H7 (cell line): ENCODE data around the gene ENO1. TPM values are rescaled to one million over a fixed set of nuclear protein-coding genes. Genes with fewer than 3 reads are reported as not detected.
"Not testable (repeated sequence)": the region's sequence is repeated elsewhere in the genome, so short reads cannot be mapped to it uniquely, and the experiment has no call there.

Experiments
- DNase-seq: peaks from one replicate; pipeline ENCODE4 v3.0.0; 2012
- H3K27me3 ChIP-seq: 2 replicates; pipeline ENCODE4 v1.6.0; 2011; ENCODE audit warnings: mild to moderate bottlenecking, low read length; ENCODE audit not compliant: control insufficient read depth, insufficient read depth
- H3K36me3 ChIP-seq: replicated peaks from 2 replicates; pipeline ENCODE4 v1.5.1; 2011; ENCODE audit warnings: low read length; ENCODE audit not compliant: control insufficient read depth, insufficient read depth
- H3K4me3 ChIP-seq: 2 replicates; pipeline ENCODE4 v1.5.1; 2011; ENCODE audit warnings: low read depth, mild to moderate bottlenecking, control low read depth, low read length, moderate library complexity; ENCODE audit not compliant: insufficient read depth
- total RNA-seq: library from RNA; depleted of rRNA; stranded (reverse); fragments of >200 nt; shearing (Covaris generic); gene quantifications from 2 replicates; pipeline ENCODE4 v1.2.3, GENCODE V29; 2014

ENO1 gene
- total RNA-seq, 1 experiment from 2014 or later: 4,764 TPM

DNA sequence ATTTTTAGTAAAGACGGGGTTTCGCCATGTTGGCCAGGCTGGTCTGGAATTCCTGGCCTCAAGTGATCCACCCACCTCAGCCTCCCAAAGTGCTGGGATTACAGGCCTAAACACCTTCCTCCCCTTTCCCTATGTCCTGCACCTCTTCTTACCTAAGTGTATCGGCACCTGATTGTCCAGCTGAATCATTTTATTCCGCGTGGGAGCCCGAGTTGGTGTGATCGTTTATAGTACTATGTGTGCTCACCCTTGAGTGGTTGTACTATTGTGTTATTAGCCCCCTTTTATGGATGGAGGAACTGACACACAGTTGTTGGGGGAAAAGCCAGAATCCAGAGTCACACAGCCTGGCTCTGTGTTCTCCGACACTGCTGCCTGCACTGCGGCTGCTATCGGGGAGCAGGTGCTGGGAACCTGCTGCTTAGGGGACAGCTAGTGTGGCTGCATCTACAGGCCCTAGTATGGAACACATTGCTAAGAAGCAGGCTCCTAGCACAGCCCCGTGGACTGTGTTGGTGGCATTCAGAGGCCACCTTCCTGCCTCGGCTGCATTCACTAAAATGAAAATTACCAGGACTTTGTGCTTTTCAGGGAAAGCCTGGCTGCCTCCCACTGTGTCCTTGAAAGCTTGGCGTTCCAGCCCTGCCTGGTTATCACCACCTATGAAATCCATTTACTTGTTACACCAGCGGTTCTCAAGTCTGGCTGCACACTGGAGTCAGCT lies 21.6 kb downstream of the ENO1 start:
- no peak for DNase-seq
- H3K36me3 ChIP-seq: peaks cover 26% of the 10 kb centered on the region
- H3K4me3 ChIP-seq: no peak overlapping the region
- H3K27me3 ChIP-seq: no peaks in the 10 kb centered on the region

GRCh38 chr1:8854240-8854639 lies 24.2 kb downstream of the ENO1 start:
- peaks cover 9% of the 10 kb centered on the region for H3K36me3 ChIP-seq
- H3K27me3 ChIP-seq: no peaks in the 10 kb centered on the region
- no peak for DNase-seq
- H3K4me3 ChIP-seq: no peak overlapping the region

- no peak overlapping the region for H3K4me3 ChIP-seq
- H3K36me3 ChIP-seq: no peaks in the 10 kb centered on the region
- DNase-seq: no peak
- H3K27me3 ChIP-seq: no peaks in the 10 kb centered on the region
These were observed 27.4 kb downstream of the ENO1 start for GRCh38 chr1:8851060-8851459.

DNA sequence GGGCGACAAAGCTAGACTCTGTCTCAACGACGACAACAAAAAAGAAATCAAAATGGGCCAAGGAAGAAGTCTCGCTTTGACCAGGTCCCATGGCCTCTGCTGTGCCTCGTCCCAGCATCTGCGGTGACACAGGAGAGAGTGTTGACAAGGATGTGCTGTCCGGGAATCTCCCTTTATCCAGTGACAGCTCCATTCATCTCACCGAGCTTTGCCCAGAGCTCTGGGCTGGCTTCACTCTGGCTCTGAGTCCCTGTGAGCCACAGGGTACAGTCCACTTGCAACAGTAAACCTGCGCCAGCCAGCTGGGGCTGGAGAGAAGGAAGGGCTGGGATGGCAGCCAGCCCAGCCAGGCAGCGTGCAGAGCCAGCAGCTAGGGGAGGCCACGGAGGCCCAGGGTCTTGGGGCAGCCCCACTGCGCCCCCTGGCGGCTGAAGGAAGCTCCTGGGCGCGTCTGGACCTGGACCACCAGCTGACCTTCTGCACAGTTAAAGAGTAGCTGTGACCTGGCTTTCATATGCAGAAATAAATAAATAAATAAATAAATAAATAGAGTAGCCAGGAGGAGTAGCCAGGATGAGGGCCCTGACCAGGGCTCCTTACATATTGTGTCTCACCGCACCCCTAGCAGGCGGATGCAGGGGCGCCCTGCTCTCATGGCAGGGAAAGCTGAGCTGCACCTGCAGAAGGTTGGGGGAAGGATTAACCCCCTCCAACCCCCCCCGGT lies 29.7 kb downstream of the ENO1 start:
- Histone ChIP-seq H3K4me3 (no peak overlapping the region), H3K36me3 (no peaks in the 10 kb centered on the region), H3K27me3 (no peaks in the 10 kb centered on the region)
- DNase-seq: peak; percentile 97

DNA sequence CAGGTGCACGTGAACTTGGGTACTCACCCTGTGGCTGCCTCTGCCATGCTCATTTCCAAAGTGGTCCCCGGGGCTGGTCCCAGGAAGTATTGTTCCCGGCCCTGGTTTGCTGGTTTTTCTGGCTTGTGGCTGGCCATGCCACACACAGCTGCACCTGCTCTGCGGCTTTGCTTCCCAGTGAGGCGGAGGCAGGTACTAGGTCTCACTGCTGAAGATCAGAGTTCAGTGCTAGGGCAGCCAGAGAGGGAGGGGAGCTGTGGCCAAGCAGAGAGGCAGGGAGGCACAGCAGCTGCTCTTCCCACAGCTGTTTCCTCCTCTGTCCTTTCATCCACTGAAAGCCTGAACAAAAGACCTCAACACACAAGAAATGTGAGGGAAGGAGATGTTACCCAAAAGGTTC lies 30.5 kb downstream of the ENO1 start:
- DNase-seq: no peak
- Histone ChIP-seq H3K27me3 (no peaks in the 10 kb centered on the region), H3K4me3 (no peak overlapping the region), H3K36me3 (no peaks in the 10 kb centered on the region)

GRCh38 chr1:8846263-8846662 lies 32.2 kb downstream of the ENO1 start:
- no peaks in the 10 kb centered on the region for H3K36me3 ChIP-seq

GRCh38 chr1:8845104-8846097 lies 33.1 kb downstream of the ENO1 start:
- Histone ChIP-seq H3K27me3 (no peaks in the 10 kb centered on the region), H3K36me3 (no peaks in the 10 kb centered on the region), H3K4me3 (no peak overlapping the region)
- DNase-seq: no peak

More at GRCh38 chr1:8846263-8846662, 32.2 kb downstream of the ENO1 start:
- DNase-seq: no peak
- H3K4me3 ChIP-seq: no peak overlapping the region
- H3K27me3 ChIP-seq: no peaks in the 10 kb centered on the region

GRCh38 chr1:8844501-8845006 lies 33.9 kb downstream of the ENO1 start:
- no peaks in the 10 kb centered on the region for H3K27me3 ChIP-seq
- H3K4me3 ChIP-seq: no peak overlapping the region
- DNase-seq: no peak
- H3K36me3 ChIP-seq: no peaks in the 10 kb centered on the region

GRCh38 chr1:8841395-8841794 lies 37.1 kb downstream of the ENO1 start:
- no peak overlapping the region for H3K4me3 ChIP-seq
- no peaks in the 10 kb centered on the region for H3K36me3 ChIP-seq
- no peaks in the 10 kb centered on the region for H3K27me3 ChIP-seq
- DNase-seq: no peak

DNA sequence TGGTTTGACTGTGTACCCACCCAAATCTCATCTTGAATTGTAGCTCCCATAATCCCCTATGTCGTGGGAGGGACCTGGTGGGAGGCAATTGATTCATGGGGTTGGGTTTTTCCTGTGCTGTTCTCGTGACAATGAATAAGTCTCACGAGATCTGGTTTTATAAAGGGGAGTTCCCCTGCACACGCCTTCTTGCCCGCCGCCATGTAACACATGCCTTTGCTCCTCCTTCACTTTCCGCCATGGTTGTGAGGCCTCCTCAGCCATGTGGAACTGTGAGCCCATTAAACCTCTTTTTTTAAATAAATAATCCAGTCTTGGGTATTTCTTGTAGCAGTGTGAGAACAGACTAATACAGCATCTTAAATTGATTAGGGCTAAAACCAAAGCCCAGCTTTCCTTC lies 38.5 kb downstream of the ENO1 start:
- H3K27me3 ChIP-seq: no peaks in the 10 kb centered on the region
- H3K4me3 ChIP-seq: no peak overlapping the region
- no peaks in the 10 kb centered on the region for H3K36me3 ChIP-seq
- DNase-seq: no peak

- H3K4me3 ChIP-seq: no peak overlapping the region
- no peaks in the 10 kb centered on the region for H3K36me3 ChIP-seq
- no peaks in the 10 kb centered on the region for H3K27me3 ChIP-seq
- no peak for DNase-seq
These were observed 42.4 kb downstream of the ENO1 start for GRCh38 chr1:8835941-8836643.

DNA sequence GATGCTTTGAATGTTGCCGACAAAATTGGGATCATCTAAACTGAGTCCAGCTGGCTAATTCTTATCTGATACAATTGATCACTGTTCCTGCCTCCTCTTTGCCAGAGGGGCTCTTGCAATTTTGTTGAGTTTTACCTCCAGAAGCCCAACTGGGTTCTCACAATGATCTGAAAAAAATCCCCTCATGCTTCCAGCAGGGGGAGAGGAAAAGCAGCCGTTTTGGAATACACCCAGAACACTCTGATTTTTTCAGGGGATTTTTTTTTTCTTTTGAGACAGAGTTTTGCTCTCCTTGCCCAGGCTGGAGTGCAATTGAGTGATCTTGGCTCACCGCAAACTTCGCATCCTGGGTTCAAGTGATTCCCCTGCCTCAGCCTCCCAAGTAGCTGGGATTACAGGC lies 47.1 kb downstream of the ENO1 start:
- Histone ChIP-seq H3K27me3 (no peaks in the 10 kb centered on the region), H3K36me3 (no peaks in the 10 kb centered on the region), H3K4me3 (no peak overlapping the region)
- peak; percentile 36 for DNase-seq

DNA sequence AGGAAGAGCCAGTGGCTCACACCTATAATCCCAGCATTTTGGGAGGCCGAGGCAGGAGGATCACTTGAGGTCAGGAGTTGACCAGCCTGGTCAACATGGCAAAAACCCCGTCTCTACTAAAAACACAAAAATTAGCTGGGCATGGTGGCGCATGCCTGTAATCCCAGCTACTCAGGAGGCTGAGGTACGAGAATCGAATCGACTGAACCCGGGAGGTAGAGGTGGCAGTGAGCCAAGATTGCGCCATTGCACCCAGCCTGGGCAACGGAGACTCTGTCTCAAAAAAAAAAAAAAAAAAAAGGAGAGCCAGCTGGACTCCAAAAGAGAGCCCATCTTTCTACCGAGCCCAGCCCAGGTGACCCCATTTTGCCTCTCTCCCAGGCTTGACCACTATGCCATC lies 47.8 kb downstream of the ENO1 start:
- H3K27me3 ChIP-seq, DNase-seq, H3K4me3 ChIP-seq, H3K36me3 ChIP-seq: not testable (repeated sequence)

DNA sequence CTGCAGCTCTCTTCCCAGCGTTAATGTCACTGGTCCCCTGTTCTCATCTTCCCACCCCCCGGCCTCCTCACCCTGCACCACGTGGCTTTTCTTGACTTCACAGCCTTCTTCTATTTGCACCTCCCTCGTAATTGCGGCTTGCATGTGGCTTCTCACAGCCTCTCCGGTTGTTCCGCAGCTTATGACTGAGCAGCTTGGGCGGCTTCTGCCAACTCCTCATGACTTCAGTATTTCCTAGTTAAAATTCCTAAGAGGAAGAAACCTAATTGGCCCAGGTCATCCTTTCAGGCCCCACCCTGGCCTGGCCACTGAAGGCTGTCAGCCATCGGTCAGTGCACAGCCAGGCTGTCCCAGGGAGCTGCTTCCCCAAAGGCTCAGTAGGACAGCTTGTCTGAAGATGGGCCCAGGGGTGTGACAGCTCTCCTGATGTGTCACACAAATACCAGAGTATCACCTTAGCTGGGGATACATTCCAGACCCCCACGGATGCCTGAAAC lies 52.5 kb downstream of the ENO1 start:
- DNase-seq: peak; percentile 26
- H3K36me3 ChIP-seq: no peaks in the 10 kb centered on the region
- H3K4me3 ChIP-seq: no peak overlapping the region
- no peaks in the 10 kb centered on the region for H3K27me3 ChIP-seq
